Hepatocyte (in vitro differentiated cells): Measurements from ENCODE around the gene SELENOF.

Source experiments
- EZH2 ChIP-seq: fragments of 200-600 bp; sonication (generic); IDR thresholded peaks from 2 replicates; pipeline ENCODE4 v1.6.1; 2016; ENCODE audit warnings: antibody characterized with exemption, mild to moderate bottlenecking, borderline replicate concordance
- EZH2phosphoT487 ChIP-seq: fragments of 200-600 bp; sonication (generic); IDR thresholded peaks from one replicate; pipeline ENCODE4 v1.6.1; 2018; ENCODE audit warnings: antibody characterized with exemption, mild to moderate bottlenecking, low read depth, moderate library complexity; ENCODE audit not compliant: unreplicated experiment, severe bottlenecking
- TF ChIP-seq, protein P1 (sequence below): fragments of 200-600 bp; sonication (generic); IDR thresholded peaks from 2 replicates; pipeline ENCODE4 v1.5.1; 2016; ENCODE audit warnings: antibody characterized with exemption, mild to moderate bottlenecking; ENCODE audit not compliant: poor library complexity

- TF ChIP-seq, protein P1, sequence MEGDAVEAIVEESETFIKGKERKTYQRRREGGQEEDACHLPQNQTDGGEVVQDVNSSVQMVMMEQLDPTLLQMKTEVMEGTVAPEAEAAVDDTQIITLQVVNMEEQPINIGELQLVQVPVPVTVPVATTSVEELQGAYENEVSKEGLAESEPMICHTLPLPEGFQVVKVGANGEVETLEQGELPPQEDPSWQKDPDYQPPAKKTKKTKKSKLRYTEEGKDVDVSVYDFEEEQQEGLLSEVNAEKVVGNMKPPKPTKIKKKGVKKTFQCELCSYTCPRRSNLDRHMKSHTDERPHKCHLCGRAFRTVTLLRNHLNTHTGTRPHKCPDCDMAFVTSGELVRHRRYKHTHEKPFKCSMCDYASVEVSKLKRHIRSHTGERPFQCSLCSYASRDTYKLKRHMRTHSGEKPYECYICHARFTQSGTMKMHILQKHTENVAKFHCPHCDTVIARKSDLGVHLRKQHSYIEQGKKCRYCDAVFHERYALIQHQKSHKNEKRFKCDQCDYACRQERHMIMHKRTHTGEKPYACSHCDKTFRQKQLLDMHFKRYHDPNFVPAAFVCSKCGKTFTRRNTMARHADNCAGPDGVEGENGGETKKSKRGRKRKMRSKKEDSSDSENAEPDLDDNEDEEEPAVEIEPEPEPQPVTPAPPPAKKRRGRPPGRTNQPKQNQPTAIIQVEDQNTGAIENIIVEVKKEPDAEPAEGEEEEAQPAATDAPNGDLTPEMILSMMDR, result no peak
- no peak for TF ChIP-seq EZH2
- TF ChIP-seq EZH2phosphoT487, result no peak
Measured at GRCh38 chr1:86913399-86913895, 479 bp downstream of the SELENOF start.
